Stimulated activated CD8-positive, alpha-beta memory T cell treated with anti-CD3 and anti-CD28 coated beads, Interleukin-7, amount 100 ng/mL, for 48 hours (primary cell): ENCODE data around the gene ATXN1.

Source experiments
- DNase-seq, 2 donors: peaks; one replicate each; pipeline ENCODE4 v3.0.0-alpha.2; 2020; ENCODE audit warnings: low read depth in 1 of 2; ENCODE audit errors: extremely low read depth in 1 of 2

The ATXN1 gene

GRCh38 chr6:16683641-16684194, 77.5 kb downstream of the ATXN1 start:
- no peak for DNase-seq

GRCh38 chr6:16681260-16681873, 79.9 kb downstream of the ATXN1 start:
- no peak for DNase-seq

GRCh38 chr6:16679050-16679449, 82.2 kb downstream of the ATXN1 start:
- DNase-seq, result no peak

GRCh38 chr6:16677458-16677857, 83.8 kb downstream of the ATXN1 start:
- DNase-seq, result no peak

- DNase-seq, result no peak
Measured at GRCh38 chr6:16676978-16677377, 84.3 kb downstream of the ATXN1 start.

DNA sequence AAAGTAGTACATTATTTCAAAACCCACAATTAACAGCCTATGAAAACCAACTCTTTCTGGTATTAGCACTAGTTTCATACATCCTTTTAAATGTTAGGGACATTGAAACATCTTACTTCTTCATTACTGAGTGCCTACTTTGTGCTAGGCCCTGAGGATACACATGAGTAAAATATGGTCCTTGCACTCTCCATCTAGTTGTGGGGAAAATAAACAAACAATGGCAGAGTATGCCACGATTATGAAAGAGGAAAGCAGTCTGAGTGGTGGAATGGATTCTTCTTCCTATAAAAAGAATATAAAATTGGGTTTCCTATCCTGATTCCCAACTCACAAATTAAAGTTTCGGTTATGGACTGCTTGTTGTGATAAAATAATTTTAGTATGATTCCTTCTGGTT, 84.9 kb downstream of the ATXN1 start:
- no peak for DNase-seq

- no peak for DNase-seq
Measured at GRCh38 chr6:16674801-16675392, 86.4 kb downstream of the ATXN1 start.

- DNase-seq, result no peak
Measured at GRCh38 chr6:16673011-16673797, 88.1 kb downstream of the ATXN1 start.

DNA sequence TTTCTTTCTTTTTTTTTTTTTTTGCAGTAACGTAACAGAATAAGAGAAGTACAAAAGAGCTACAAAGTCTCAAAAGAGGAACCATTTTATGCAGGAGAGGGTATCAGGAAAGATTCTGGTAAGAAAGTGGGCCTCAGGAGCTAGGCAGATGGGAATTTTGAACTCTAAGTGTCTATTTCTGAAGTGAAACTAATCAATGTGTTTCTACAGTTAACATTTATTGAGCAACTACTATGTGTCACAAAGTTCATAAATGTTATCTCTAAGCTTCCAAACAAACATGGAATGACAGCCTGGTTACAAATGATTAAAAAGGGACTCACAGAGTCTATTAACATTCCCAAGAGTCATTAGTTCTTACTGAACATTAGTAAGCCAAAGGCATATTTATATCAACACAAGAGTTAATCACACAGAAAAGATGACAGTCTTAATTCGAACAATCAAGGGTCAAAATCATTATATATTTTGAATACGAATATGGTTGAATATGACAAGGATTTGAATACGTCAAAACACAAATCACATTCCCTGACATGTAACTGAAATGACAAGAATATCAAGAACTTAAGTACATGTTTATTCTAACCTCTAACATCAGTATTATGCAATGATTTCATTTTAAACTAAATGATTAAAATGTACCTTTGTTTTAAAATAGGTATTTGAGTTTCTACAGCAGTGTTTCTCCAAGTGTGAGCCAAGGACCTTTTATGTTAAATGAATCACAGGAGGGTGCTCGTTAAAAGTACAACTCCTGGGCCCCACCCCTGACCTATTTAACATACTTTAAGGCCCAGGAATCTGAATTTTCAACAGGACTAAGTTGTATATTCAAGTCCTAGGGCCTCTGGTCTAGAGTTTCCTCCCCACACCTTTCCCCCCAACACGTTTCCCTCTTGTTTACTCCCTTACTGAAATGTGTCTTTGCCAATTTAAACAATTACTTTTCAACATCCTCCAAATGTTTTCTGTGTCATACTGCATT, 89.7 kb downstream of the ATXN1 start:
- DNase-seq, result no peak

GRCh38 chr6:16670617-16671051, 90.6 kb downstream of the ATXN1 start:
- DNase-seq, result no peak

- no peak for DNase-seq
Measured at GRCh38 chr6:16670183-16670582, 91.1 kb downstream of the ATXN1 start.

DNA sequence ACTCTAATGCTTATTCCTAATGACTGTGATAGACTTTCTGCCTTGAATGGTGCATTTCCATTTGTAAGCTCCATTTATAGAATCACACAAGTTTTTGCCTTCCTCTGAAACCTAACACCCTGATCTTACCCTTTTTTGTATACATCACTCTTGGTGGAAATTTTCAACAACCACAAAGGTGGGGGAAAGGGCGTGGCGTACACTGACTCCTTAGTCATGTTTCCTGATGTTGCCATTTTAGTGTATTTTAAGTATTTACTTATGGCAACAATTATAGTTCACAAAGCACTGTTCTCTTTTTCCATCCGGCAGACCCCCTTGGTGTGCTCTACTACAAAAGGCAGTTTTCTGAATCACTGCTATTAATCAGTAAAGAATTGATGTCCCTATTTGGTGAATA, 92.0 kb downstream of the ATXN1 start:
- DNase-seq, result peak; percentile 37 to 65

DNA sequence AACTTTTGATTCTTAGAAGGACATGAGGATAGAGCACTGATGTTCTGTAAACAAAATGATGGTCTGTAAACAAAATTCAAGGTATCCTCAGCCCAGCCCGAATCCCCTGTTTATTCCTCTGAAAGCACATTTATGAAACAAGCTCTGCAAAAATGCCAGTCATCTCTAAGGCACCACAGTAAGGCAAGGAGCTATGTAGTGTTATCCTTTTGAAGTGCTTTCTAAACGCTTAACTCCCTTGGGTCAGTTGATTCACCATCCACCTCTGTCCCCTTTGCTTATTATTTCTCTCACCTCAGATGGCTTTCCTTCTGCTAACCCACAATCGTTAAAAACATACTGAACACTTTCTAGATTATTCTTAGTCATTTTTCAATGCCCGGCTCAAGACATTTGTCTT, 93.8 kb downstream of the ATXN1 start:
- DNase-seq, result no peak

DNA sequence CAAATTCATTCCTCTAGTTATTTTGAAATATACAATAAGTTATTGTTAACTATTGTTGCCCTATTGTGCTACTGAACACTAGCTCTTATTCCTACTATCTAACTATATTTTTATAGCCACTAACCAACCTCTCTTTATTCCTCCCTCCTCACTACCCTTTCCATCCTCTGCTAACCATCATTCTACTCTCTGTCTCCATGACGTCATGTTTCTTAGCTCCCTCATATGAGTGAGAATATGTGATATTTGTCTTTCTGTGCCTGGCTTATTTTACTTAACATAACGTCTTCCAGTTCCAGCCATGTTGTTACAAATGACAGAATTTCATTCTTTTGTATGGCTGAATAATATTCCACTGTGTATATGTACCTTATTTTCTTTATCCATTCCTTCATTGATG, 95.3 kb downstream of the ATXN1 start:
- DNase-seq, result no peak

DNA sequence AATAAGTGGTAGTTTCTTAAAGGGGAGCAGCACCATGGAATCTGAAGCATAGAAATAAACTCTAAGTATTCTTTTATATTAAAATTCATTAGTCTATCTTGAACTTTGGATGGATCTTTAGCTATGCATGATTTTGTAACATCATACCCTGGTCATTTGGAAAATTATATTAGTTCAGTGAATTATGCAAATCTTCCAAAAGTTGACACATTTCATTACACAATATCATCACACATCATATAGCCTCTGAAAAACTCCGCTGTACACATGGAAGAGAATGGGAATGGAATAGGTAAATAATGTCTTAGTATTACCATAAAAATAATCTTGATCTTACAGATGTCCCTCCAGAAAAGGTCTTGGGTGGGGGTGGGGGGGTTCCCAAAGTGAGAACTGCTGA, 96.1 kb downstream of the ATXN1 start:
- DNase-seq, result no peak

- DNase-seq, result no peak
Measured at GRCh38 chr6:16663901-16664300, 97.4 kb downstream of the ATXN1 start.

GRCh38 chr6:16660157-16660497, 101.1 kb downstream of the ATXN1 start:
- DNase-seq, result no peak

DNA sequence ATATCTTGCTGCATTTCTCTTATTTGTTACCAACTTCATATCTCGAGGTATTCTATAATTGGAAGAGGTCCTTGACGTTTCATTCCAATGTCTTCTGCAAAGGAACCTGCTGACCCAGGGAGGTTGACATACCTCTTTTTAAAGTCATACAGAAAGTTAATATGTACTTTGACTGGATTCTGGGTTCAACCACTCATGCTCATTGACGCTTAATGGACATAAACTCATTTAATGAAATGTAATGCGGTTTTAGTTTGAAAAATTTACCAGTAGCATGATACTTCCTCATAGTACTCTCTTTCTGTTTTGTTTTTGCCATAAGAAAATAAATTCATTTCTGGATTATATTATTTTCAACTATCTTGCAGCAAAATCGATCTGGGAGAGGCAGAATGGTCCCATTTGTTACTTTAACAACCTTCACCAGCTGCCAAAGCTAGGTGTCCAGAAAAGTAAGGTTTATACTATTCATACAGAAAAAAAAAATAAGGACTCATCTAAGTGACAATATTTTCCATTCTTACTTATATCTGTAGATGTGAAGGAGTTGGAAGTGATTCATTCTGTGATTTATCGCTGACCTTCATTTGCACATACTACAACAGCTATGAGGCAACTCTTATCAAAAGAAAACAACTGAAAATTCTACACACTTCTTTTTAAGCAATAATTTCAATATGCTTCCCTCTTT, 101.6 kb downstream of the ATXN1 start:
- DNase-seq, result no peak

- DNase-seq, result no peak
Measured at GRCh38 chr6:16658348-16659034, 102.8 kb downstream of the ATXN1 start.

- DNase-seq, result no peak
Measured at GRCh38 chr6:16657768-16658167, 103.5 kb downstream of the ATXN1 start.
